ENCODE measurements around the gene CD3D. TPM values are rescaled to one million over a fixed set of nuclear protein-coding genes. Genes with fewer than 3 reads are reported as not detected.

The CD3D gene
- polyA plus RNA-seq, 1 experiment = not detected

DNA sequence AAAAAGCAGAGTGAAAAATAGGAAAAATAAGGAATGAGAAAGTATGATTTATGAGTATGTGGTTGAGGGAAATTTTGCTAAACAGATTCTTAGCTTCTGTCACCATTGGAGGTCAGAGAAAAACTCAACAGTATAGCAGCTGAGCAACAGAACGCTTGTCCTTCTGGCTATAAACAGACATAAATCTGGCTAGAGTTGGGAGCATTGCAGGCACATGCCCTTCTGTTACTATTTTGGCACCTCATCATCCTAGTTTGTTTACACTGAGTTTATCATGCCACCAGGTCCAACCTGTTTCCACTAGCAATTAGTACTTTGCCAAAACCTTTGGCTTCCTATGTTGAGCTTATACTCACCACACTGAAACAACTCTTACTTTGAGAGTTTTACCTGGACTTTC is 23.8 kb upstream of the CD3D start:
- peaks cover 13% of the 10 kb centered on the region for H3K36me3 ChIP-seq (ENCODE audit: control insufficient read depth, insufficient read depth, low read length)
- POLR2A ChIA-PET = no interaction called here
- TF ChIP-seq CTCF (IDR thresholded peaks at IDR 0.05; ENCODE audit: insufficient read depth, low read depth, low read length) = no peak
- no peak for DNase-seq (ENCODE audit: low read depth)
- CTCF ChIA-PET = interaction anchor here (0.8 to 1.1 kb wide), 2 partner anchors 10 to 14 kb away, joined by 3 read pairs; no protein-coding TSS in a partner anchor
- H3K4me3 ChIP-seq (ENCODE audit: low read depth, low read length) = no peak overlapping the region
- H3K27me3 ChIP-seq (ENCODE audit: control insufficient read depth, insufficient read depth, low read length) = no peaks in the 10 kb centered on the region

- H3K4me3 ChIP-seq (ENCODE audit: low read depth, low read length) = no peak overlapping the region
- no peak for DNase-seq (ENCODE audit: low read depth)
- ChIA-PET POLR2A (no interaction called here), CTCF (interaction anchor here (0.7 to 1.3 kb wide), 4 partner anchors 11 to 97 kb away, joined by 3 to 4 read pairs (median 3); no protein-coding TSS in a partner anchor)
- TF ChIP-seq CTCF (IDR thresholded peaks at IDR 0.05; ENCODE audit: insufficient read depth, low read depth, low read length) = no peak
- H3K36me3 ChIP-seq (ENCODE audit: control insufficient read depth, insufficient read depth, low read length) = peaks cover 11% of the 10 kb centered on the region
- no peaks in the 10 kb centered on the region for H3K27me3 ChIP-seq (ENCODE audit: control insufficient read depth, insufficient read depth, low read length)
Observed at GRCh38 chr11:118364956-118365615, 22.6 kb upstream of the CD3D start.

DNA sequence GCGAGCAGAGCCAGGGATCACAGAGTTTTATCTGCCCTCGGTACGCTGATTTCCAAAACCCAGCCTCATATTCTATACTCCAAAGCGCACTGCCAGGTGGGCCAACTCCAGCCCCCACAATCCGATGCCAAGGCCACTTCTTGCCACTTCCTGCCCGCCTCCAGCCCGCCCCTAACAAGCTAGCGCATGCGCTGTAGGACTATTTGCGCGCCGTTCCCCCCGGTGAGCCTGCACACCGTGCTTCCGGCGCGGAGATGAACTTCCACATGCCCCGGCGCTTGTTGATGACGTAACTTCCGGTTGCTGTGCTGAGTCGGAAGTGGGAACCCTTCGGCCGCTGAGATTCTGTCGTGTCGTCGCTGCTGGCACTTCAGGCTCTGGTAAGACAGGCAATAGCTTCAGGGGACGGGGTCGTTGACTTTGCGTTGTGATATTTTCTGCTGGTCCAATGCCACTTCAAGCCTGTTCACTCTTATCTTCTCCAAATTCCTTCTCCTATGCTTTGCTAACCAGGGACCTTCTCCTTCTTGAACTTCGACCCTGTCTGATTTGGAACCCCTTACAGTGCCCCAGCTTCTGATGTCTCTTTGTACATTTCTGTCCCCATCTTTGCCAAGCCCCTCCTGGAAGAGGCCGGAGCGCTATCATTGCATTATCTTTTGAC is 16.9 kb upstream of the CD3D start, which contains the start of gene UBE4A:
Gene UBE4A (plus strand): TSS at position 306 of the 664 bp plus-strand sequence. CDS start 5,481 bp downstream, outside the sequence.
- no peaks in the 10 kb centered on the region for H3K27me3 ChIP-seq (ENCODE audit: control insufficient read depth, insufficient read depth, low read length)
- ChIA-PET POLR2A (no interaction called here), CTCF (no interaction called here)
- H3K36me3 ChIP-seq (ENCODE audit: control insufficient read depth, insufficient read depth, low read length) = no peaks in the 10 kb centered on the region; the same call in 1 of the 2 replicates
- TF ChIP-seq CTCF (IDR thresholded peaks at IDR 0.05; ENCODE audit: insufficient read depth, low read depth, low read length) = no peak
- peak within 1 kb of the TSS; percentile 73 for H3K4me3 ChIP-seq (ENCODE audit: low read depth, low read length)
- peak; percentile 21 for DNase-seq (ENCODE audit: low read depth)

DNA sequence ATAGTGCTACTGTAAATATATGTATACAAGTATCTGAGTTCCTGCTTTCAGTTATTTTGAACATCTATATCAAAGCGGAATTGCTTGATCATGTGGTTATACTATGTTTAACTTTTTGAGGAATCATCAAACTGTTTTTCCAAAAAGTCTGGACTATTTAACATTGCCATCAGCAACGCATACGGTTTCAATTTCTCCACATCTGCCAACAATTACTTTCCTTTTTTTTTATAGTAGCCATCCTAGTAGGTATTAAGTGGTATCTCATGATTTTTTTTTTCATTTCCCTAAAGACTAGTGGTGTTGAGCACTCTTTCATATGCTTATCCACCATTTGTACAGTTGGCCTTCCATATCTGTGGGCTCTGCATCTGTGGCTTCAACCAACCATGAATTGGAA is 15.6 kb upstream of the CD3D start:
- H3K36me3 ChIP-seq (ENCODE audit: control insufficient read depth, insufficient read depth, low read length) = no peaks in the 10 kb centered on the region
- ChIA-PET CTCF (interaction anchor here (1.5 kb wide), 1 partner anchor 82 kb away, joined by 3 read pairs; no protein-coding TSS in a partner anchor), POLR2A (no interaction called here)
- DNase-seq (ENCODE audit: low read depth) = no peak
- no peaks in the 10 kb centered on the region for H3K27me3 ChIP-seq (ENCODE audit: control insufficient read depth, insufficient read depth, low read length)
- no peak for TF ChIP-seq CTCF (IDR thresholded peaks at IDR 0.05; ENCODE audit: insufficient read depth, low read depth, low read length)
- no peak overlapping the region for H3K4me3 ChIP-seq (ENCODE audit: low read depth, low read length)

- DNase-seq (ENCODE audit: low read depth) = no peak
- peaks cover 4% of the 10 kb centered on the region; the same call in 1 of the 2 replicates for H3K27me3 ChIP-seq (ENCODE audit: control insufficient read depth, insufficient read depth, low read length)
- ChIA-PET POLR2A (no interaction called here), CTCF (interaction anchor here (0.7 to 2.9 kb wide), 7 partner anchors 9 to 334 kb away, joined by 3 to 13 read pairs (median 3); partner anchors contain the start of gene CD3G)
- TF ChIP-seq CTCF (IDR thresholded peaks at IDR 0.05; ENCODE audit: insufficient read depth, low read depth, low read length) = peak; percentile 47
- H3K36me3 ChIP-seq (ENCODE audit: control insufficient read depth, insufficient read depth, low read length) = no peaks in the 10 kb centered on the region
- H3K4me3 ChIP-seq (ENCODE audit: low read depth, low read length) = no peak overlapping the region
Observed at GRCh38 chr11:118353084-118353710, 10.7 kb upstream of the CD3D start.

All from BJ (cell line).